Fibroblast of pulmonary artery (primary cell): ENCODE results near the gene CEP295NL.
"Not testable (repeated sequence)": the region's sequence is repeated elsewhere in the genome, so short reads cannot be mapped to it uniquely, and the experiment has no call there.

ENCODE experiments used
- DNase-seq: peaks from one replicate; pipeline ENCODE4 v3.0.0-alpha.2; 2010; ENCODE audit warnings: low read depth
- H3K4me3 ChIP-seq: replicated peaks from 2 replicates; pipeline ENCODE4 v1.5.1; 2011; ENCODE audit warnings: low read depth, mild to moderate bottlenecking, control low read depth, low read length, moderate library complexity
- TF ChIP-seq, protein P1 (sequence below): IDR thresholded peaks from 2 replicates; pipeline ENCODE4 v1.5.1; 2011; ENCODE audit warnings: mild to moderate bottlenecking, control low read depth, low read length, inconsistent platforms; ENCODE audit errors: missing control alignments

CEP295NL gene

GRCh38 chr17:78873519-78874340 lies 29.3 kb downstream of the CEP295NL start:
- no peak for DNase-seq
- H3K4me3 ChIP-seq = no peak overlapping the region
- TF ChIP-seq, protein P1, sequence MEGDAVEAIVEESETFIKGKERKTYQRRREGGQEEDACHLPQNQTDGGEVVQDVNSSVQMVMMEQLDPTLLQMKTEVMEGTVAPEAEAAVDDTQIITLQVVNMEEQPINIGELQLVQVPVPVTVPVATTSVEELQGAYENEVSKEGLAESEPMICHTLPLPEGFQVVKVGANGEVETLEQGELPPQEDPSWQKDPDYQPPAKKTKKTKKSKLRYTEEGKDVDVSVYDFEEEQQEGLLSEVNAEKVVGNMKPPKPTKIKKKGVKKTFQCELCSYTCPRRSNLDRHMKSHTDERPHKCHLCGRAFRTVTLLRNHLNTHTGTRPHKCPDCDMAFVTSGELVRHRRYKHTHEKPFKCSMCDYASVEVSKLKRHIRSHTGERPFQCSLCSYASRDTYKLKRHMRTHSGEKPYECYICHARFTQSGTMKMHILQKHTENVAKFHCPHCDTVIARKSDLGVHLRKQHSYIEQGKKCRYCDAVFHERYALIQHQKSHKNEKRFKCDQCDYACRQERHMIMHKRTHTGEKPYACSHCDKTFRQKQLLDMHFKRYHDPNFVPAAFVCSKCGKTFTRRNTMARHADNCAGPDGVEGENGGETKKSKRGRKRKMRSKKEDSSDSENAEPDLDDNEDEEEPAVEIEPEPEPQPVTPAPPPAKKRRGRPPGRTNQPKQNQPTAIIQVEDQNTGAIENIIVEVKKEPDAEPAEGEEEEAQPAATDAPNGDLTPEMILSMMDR = no peak

GRCh38 chr17:78872486-78872885 lies 30.5 kb downstream of the CEP295NL start:
- no peak overlapping the region for H3K4me3 ChIP-seq
- TF ChIP-seq, protein P1 = no peak
- no peak for DNase-seq

DNA sequence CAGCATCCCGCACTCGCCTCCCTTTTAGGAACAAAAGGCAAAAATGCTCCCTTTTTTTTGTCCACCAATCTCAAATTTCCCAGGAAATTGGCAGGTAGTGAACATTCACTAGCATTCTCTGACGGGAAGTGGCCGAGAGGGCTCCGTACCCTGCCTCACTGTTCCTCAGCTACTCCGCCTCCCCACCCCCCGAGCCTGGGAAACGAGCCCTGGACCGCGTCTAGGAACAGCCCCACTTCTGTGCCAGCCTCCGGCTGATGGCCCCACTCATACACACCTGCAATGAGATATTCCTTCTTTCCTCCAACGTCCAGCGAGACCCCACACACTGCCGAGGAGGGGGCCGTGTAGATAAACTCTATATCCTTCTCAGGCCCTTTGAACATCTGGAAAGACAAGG lies 32.4 kb downstream of the CEP295NL start:
- no peak for DNase-seq
- TF ChIP-seq, protein P1 = no peak
- no peak overlapping the region for H3K4me3 ChIP-seq

DNA sequence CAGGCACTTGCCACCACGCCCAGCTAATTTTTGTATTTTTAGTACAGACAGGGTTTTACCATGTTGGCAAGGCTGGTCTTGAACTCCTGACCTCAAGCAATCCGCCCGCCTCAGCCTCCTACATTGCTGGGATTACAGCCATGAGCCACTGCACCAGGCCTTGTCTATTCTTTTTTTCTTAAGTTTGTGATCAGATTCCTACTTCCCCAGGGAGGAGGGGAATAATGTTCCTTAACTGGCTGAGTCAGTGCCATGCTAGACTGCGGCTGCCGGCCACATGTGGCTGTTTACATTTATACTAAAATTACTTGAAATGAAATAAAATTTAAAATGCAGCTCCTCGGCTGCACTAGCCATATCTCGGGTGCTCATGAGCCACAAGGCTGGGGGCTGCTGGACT lies 34.6 kb downstream of the CEP295NL start:
- TF ChIP-seq, protein P1 = no peak

DNA sequence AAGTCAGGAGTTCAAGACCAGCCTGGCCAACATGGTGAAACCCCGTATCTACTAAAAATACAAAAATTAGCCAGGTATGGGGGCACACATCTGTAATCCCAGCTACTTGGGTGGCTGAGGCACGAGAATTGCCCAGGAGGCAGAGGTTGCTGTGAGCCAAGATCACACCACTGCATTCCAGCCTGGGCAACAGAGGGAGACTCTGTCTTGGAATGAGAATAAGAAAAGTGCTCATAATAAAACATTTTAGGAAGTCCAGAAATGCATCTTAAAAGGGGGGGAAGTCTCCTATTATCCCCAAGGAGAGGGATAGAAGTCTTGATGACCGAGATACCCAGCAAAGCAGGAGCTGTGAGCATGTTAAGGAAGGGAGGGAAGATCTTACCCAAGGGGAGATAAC lies 36.0 kb downstream of the CEP295NL start:
- DNase-seq, H3K4me3 ChIP-seq: not testable (repeated sequence)

More for the DNA sequence above, 34.6 kb downstream of the CEP295NL start:
- no peak for DNase-seq
- no peak overlapping the region for H3K4me3 ChIP-seq

- TF ChIP-seq, protein P1 = peak; percentile 91
- peak; percentile 86 for DNase-seq
- no peak overlapping the region for H3K4me3 ChIP-seq
Observed at GRCh38 chr17:78865682-78866390, 37.2 kb downstream of the CEP295NL start.

- TF ChIP-seq, protein P1 = no peak
- no peak for DNase-seq
- no peak overlapping the region for H3K4me3 ChIP-seq
Observed at GRCh38 chr17:78864117-78864516, 38.9 kb downstream of the CEP295NL start.
